ENCODE measurements around the gene CAD.

The CAD gene

DNA sequence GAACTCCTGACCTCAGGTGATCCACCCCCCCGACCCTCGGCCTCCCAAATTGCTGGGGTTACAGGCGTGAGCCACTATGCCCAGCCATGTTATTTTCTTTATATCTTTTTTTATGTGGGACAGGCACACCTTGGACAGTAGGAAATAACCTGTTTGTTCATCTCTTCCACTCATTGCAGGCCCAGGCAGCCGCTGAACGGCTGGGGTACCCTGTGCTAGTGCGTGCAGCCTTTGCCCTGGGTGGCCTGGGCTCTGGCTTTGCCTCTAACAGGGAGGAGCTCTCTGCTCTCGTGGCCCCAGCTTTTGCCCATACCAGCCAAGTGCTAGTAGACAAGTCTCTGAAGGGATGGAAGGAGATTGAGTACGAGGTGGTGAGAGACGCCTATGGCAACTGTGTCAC, 8.4 kb downstream of the CAD start:
- DNase-seq (ENCODE audit: low spot score): no peak

DNA sequence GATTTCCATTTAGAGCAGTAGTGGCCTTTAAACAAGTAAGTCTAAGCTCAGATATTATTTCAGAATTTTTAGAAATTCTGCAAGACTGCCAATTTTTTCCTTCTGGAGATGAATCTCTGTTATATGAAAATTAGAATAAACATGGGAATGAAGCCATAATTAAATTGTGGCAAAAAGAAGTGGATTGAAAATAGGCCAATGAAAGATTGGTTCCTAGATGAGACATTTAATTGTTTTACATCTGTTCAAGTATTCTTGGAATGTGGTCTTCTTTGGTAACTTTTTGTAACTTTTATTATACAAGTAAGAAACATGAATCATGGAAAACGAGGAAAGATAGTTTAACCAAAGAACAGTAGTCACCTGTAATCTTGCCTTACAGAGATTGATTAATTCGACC, 10.3 kb downstream of the CAD start:
- no peak for DNase-seq (ENCODE audit: low spot score)

DNA sequence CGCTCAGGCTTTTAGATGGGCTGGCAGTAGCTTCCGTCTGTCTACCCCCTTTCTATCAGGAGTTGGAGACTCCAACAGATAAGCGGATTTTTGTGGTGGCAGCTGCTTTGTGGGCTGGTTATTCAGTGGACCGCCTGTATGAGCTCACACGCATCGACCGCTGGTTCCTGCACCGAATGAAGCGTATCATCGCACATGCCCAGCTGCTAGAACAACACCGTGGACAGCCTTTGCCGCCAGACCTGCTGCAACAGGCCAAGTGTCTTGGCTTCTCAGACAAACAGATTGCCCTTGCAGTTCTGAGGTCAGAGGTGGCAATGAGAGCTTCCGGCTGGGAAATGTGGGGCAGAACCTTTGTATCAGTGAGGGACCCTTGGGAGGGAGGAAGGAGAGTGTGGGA, 14.8 kb downstream of the CAD start:
- no peak for DNase-seq (ENCODE audit: low spot score)

DNA sequence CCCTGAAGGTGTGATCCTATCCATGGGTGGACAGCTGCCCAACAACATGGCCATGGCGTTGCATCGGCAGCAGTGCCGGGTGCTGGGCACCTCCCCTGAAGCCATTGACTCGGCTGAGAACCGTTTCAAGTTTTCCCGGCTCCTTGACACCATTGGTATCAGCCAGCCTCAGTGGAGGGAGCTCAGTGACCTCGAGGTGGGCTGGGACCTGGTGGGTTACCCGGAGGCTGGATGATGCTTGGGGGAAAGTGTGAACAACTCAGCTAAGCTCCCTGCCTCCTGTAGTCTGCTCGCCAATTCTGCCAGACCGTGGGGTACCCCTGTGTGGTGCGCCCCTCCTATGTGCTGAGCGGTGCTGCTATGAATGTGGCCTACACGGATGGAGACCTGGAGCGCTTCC, 16.2 kb downstream of the CAD start:
- no peak for DNase-seq (ENCODE audit: low spot score)

DNA sequence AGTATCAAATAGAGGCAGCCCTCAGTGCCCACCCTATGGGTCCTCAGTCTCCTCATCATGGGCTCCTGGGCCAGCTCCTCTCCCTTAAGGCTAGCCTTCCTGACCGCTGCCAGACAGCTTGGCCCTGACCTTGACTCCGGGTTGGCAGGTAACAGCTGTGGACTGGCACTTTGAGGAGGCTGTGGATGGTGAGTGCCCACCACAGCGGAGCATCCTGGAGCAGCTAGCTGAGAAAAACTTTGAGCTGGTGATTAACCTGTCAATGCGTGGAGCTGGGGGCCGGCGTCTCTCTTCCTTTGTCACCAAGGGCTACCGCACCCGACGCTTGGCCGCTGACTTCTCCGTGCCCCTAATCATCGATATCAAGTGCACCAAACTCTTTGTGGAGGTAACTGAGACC, 19.0 kb downstream of the CAD start:
- no peak for DNase-seq (ENCODE audit: low spot score)

GRCh38 chr2:27236626-27237025, 19.5 kb downstream of the CAD start:
- no peak for DNase-seq (ENCODE audit: low spot score)

DNA sequence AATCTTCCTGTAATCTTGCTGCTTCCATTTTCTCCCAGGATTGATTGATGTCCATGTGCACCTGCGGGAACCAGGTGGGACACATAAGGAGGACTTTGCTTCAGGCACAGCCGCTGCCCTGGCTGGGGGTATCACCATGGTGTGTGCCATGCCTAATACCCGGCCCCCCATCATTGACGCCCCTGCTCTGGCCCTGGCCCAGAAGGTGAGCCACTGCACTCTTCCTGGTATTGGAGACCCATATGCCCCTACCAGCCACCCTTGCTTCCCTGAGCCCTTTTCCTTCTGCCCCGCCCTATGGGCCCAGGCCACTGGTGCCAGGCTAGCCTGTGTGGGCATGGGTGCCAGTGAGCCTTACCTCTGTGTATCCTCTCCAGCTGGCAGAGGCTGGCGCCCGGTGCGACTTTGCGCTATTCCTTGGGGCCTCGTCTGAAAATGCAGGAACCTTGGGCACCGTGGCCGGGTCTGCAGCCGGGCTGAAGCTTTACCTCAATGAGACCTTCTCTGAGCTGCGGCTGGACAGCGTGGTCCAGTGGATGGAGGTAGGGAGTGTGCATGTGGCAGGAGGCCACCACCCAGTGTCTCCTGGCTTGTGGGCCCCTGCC, 20.3 kb downstream of the CAD start:
- DNase-seq (ENCODE audit: low spot score): no peak

- DNase-seq (ENCODE audit: low spot score): no peak
Measured at GRCh38 chr2:27238976-27239375, 21.8 kb downstream of the CAD start.

DNA sequence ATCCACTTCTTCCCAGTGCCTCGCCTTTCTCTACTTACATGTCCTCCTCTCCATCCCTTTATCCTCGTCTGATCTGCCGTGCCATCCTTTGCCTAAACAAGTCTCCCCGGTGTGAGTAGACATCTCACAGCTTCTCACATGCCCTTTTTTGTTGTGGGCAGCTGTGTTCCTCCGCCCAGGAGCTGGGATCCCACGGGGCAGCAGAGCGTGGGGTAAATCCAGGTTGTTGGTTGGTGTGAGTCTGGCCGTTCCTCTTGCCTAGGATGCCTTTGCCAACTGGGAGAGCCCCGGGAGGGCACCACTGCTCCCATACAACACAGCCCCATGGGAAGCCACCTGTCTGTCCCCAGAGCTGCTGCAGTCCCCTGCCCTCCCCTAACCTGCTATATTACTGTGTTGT, 23.2 kb downstream of the CAD start:
- no peak for DNase-seq (ENCODE audit: low spot score)

- DNase-seq (ENCODE audit: low spot score): no peak
Measured at GRCh38 chr2:27241761-27242613, 24.8 kb downstream of the CAD start.

GRCh38 chr2:27242614-27242951, 25.4 kb downstream of the CAD start:
- DNase-seq (ENCODE audit: low spot score): no peak

DNA sequence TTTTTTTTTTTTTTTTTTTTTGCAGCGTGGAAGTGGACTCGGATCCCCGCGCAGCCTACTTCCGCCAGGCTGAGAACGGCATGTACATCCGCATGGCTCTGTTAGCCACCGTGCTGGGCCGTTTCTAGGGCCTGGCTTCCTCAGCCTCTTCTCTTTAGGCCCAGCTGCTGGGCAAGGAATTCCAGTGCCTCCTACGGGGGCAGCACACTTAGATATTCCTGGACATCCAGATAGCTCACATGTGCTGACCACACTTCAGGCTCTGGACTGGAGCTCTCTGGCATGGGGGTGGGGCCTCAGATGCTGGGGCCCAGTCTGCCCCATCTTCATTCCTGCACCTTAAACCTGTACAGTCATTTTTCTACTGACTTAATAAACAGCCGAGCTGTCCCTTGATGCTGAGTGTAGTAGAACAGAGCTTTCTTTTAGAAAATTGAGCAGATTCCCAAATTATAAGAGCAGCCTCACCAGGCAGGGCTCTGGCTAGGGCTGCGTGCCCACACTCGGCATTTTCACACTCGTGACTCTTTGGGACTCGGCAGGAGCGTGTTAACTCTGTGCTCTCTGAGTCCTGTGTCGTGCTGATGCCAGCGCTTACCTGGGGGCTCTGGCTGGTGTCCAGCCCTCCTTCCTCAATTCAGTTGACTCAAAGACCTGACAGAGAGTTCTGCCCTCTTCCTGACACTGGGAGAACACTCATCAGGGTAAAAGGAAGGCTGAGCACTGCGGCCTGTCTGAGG, 26.4 kb downstream of the CAD start:
- no peak for DNase-seq (ENCODE audit: low spot score)

GRCh38 chr2:27245116-27245515, 27.9 kb downstream of the CAD start:
- no peak for DNase-seq (ENCODE audit: low spot score)

DNA sequence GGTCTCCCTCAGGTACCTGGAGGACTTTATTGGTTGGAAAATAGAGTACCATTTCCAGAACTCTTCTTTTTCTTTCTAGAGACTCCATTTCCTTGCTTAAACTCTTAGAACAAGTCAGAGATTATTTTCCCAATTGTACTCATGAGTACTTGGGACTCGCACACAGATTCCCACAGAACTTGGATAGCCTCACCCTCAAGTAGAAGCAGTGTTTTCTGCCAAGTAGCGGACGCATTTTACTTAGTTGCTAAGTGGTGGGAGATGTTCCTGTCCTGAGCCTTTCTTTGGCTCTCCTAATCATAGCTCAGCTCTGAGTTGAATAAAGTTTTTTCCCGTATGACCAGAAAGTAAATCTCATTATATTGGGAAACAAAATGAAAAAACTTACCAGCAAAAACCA, 28.5 kb downstream of the CAD start:
- DNase-seq (ENCODE audit: low spot score): no peak

DNA sequence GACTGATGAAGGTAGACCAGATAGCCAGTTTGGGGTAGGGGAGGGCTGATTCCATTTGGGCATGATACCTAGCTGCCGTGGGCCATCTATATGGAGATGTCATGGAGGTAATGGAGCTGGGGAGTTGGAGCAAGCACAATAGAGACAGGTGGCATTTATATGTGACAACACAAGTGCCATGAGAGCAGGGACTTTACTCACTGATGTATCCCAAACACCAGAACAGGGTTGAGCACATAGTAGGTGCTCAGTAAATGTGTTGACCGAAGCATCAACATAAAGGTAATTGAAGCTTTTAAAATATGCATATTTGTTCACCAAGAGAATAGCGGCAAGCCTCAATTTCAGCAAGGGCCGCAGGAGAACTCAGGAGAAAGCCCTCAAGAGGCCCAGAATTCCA, 30.7 kb downstream of the CAD start:
- DNase-seq (ENCODE audit: low spot score): no peak

DNA sequence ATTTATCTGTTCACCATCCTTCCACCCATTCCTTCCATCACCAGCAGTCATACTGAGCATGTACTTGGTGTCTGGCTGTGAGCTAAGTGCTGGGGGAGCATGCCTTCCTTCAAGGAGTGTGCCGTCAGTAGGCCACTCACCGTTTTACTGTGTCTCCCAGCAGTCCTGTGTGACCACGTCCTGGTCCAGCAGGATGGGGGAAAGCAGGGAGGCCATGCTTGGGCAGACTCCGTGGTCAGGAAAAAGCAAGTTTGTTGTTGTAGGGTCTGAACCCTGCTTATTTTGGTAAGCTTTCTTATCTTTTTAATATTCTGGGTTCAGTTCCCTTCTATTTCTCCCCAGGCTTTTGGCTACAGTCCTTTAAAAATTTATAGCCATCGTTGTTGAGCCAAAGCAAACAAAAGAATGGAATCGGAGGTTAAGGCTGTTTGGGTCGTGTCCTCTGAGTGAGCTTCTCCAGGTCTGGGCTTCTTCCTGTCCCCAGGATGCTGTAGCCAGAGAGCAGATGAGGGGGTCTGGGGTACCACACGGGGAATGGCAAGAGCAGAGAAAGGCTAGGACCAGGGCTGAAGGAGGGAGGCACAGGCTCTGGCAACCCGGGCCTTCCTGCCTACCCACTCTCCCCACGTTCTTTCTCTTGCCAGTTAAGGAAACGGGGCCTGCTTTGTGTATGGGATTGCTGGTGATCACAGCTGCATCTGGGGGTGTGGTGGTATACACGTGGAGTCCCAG, 32.2 kb downstream of the CAD start:
- DNase-seq (ENCODE audit: low spot score): no peak

GRCh38 chr2:27249891-27250651, 32.9 kb downstream of the CAD start:
- DNase-seq (ENCODE audit: low spot score): peak; percentile 55

DNA sequence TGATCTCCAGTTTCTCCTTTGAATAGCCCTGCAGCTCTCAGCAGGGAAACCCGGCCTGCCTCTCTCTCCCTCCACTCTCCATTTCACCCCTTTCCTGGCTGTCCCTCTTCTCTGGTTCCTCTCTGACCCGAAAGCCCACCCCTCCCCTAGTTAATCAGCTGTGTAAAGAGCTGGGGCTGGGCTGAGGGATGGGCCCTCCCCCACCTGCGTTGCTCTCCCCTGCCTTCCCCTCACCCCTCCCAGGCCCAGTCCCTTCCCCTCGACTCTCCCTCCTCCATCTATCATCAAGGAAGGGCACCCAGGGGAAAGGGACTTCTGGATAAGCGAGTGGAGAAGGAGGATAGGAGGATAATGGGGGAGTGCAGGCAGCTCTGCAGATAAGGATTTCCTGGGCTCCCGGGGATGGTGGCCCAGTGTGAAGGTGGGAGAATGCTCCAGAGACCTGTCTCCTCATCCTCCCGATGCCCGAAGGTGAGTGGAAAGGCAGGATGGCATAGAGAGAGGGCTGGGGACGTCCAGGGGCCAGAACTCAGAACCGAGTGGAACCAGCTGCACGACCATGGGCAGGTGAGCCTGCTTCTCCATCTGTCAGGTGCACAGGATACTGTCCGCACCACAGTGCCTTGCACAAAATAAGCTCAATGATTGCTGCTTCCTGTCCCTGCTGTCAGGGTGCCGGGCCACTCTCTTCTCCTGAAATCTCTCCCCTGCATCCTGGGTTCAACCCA, 33.6 kb downstream of the CAD start:
- no peak for DNase-seq (ENCODE audit: low spot score)

- DNase-seq (ENCODE audit: low spot score): no peak
Measured at GRCh38 chr2:27251766-27252165, 34.6 kb downstream of the CAD start.

GRCh38 chr2:27255187-27255586, 38.0 kb downstream of the CAD start:
- DNase-seq (ENCODE audit: low spot score): no peak

- DNase-seq (ENCODE audit: low spot score): no peak
Measured at GRCh38 chr2:27255660-27256059, 38.5 kb downstream of the CAD start.

Measured in kidney capillary endothelial cell (primary cell).